HepG2 (cell line): ENCODE results near the gene LTA. TPM values are rescaled to one million over a fixed set of nuclear protein-coding genes. Genes with fewer than 3 reads are reported as not detected.

ENCODE experiments used
- AGO2 ChIP-seq: fragments of 200-400 bp; formaldehyde crosslinking; optimal IDR thresholded peaks from 2 replicates; pipeline ENCODE3; 2017; ENCODE audit warnings: mild to moderate bottlenecking, low read depth, low read length, moderate library complexity
- CBX2 ChIP-seq, 2 experiments: fragments of 200-600 bp in 1 of 2; sonication (generic); formaldehyde crosslinking in 1 of 2; IDR thresholded peaks; 2 replicates each; pipeline versions ENCODE4 v1.7.0 to v1.8.1; 2018 to 2022; ENCODE audit warnings: low read depth in 2 of 2, low read length in 1 of 2, mild to moderate bottlenecking in 1 of 2, missing genetic modification reagents in 1 of 2
- CSRNP2 ChIP-seq: sonication (generic); formaldehyde crosslinking; conservative IDR thresholded peaks from 2 replicates; pipeline ENCODE4 v1.8.0; 2022; ENCODE audit warnings: low read depth, missing genetic modification reagents
- DMTF1 ChIP-seq: sonication (generic); formaldehyde crosslinking; IDR thresholded peaks from 2 replicates; pipeline ENCODE4 v1.4.0; 2020; ENCODE audit warnings: mild to moderate bottlenecking, missing genetic modification reagents
- GMEB1 ChIP-seq: sonication (generic); formaldehyde crosslinking; IDR thresholded peaks from 2 replicates; pipeline ENCODE4 v1.5.1; 2020; ENCODE audit warnings: missing genetic modification reagents, mild to moderate bottlenecking, borderline replicate concordance
- GPBP1L1 ChIP-seq: sonication (generic); formaldehyde crosslinking; IDR thresholded peaks from 2 replicates; pipeline ENCODE4 v1.5.0; 2020; ENCODE audit warnings: mild to moderate bottlenecking, missing genetic modification reagents
- KDM2A ChIP-seq: sonication (generic); formaldehyde crosslinking; IDR thresholded peaks from 2 replicates; pipeline ENCODE4 v1.4.0; 2020; ENCODE audit warnings: low read depth, missing genetic modification reagents, borderline replicate concordance
- KDM5B ChIP-seq: sonication (generic); formaldehyde crosslinking; IDR thresholded peaks from 2 replicates; pipeline ENCODE4 v1.4.0; 2020; ENCODE audit warnings: missing genetic modification reagents, mild to moderate bottlenecking, borderline replicate concordance
- MAFF ChIP-seq: IDR thresholded peaks from 2 replicates; pipeline ENCODE4 v1.6.1; 2011; ENCODE audit warnings: low read depth, low read length, improper control_type of control experiment
- MTF2 ChIP-seq: sonication (generic); formaldehyde crosslinking; IDR thresholded peaks from 2 replicates; pipeline ENCODE4 v1.5.0; 2020; ENCODE audit warnings: missing genetic modification reagents, borderline replicate concordance
- RBAK ChIP-seq: sonication (generic); formaldehyde crosslinking; IDR thresholded peaks from 2 replicates; pipeline ENCODE4 v1.5.1; 2020; ENCODE audit warnings: mild to moderate bottlenecking, missing genetic modification reagents
- RCOR2 ChIP-seq: IDR thresholded peaks from 2 replicates; pipeline ENCODE4 v1.6.1; 2016; ENCODE audit warnings: missing biosample characterization, missing genetic modification reagents
- SIN3A ChIP-seq: IDR thresholded peaks from 2 replicates; pipeline ENCODE4 v1.6.1; 2011; ENCODE audit warnings: low read depth, mild to moderate bottlenecking, control low read depth, low read length, borderline replicate concordance
- ZMYM4 ChIP-seq: sonication (generic); formaldehyde crosslinking; IDR thresholded peaks from 2 replicates; pipeline ENCODE4 v1.8.1; 2023; ENCODE audit warnings: mild to moderate bottlenecking, missing genetic modification reagents
- ZNF180 ChIP-seq: sonication (generic); formaldehyde crosslinking; IDR thresholded peaks from 2 replicates; pipeline ENCODE4 v1.4.0; 2020; ENCODE audit warnings: low read depth, missing genetic modification reagents, borderline replicate concordance
- ZNF543 ChIP-seq: sonication (generic); formaldehyde crosslinking; IDR thresholded peaks from 2 replicates; pipeline ENCODE4 v1.4.0; 2020; ENCODE audit warnings: mild to moderate bottlenecking, missing genetic modification reagents
- ZNF674 ChIP-seq: sonication (generic); formaldehyde crosslinking; IDR thresholded peaks from 2 replicates; pipeline ENCODE4 v1.5.0; 2020; ENCODE audit warnings: low read depth, mild to moderate bottlenecking, missing genetic modification reagents
- ZNF704 ChIP-seq: sonication (generic); formaldehyde crosslinking; IDR thresholded peaks from 2 replicates; pipeline ENCODE4 v1.8.1; 2023; ENCODE audit warnings: mild to moderate bottlenecking, inconsistent platforms, moderate library complexity, missing genetic modification reagents, borderline replicate concordance
- ZNF839 ChIP-seq: sonication (generic); formaldehyde crosslinking; IDR thresholded peaks from 2 replicates; pipeline ENCODE4 v1.4.0; 2020; ENCODE audit warnings: missing genetic modification reagents, mild to moderate bottlenecking, borderline replicate concordance
- ZSCAN29 ChIP-seq: sonication (generic); formaldehyde crosslinking; conservative IDR thresholded peaks from 2 replicates; pipeline ENCODE4 v1.4.0; 2020; ENCODE audit warnings: mild to moderate bottlenecking, missing genetic modification reagents
- polyA plus RNA-seq, 8 experiments: library from polyadenylated mRNA; depleted of rRNA in 3 of 8; stranded (reverse) in 7 of 8; unstranded in 1 of 8; fragments of >200 nt; fragmentation: Illumina TruSeq in 4 of 8; extraction: Trizol in 4 of 8; gene quantifications; 2 replicates each; pipeline versions ENCODE4 v1.2.1 to v1.2.3, GENCODE V29; 2011 to 2016; ENCODE audit warnings: low read depth in 4 of 8, missing spikeins in 1 of 8, mixed read lengths in 1 of 8; ENCODE audit not compliant: insufficient read depth in 1 of 8
- total RNA-seq, 5 experiments: library from RNA; depleted of rRNA; stranded (reverse); fragments of >200 nt; fragmentation: Illumina TruSeq; extraction: Trizol; gene quantifications; 2 replicates each; pipeline ENCODE4 v1.2.3, GENCODE V29; 2016; ENCODE audit warnings: low read depth in 1 of 5

LTA gene
- total and polyA plus RNA-seq, 2 of the 13 experiments (the other 11 are each of a cell fraction or from before 2014, with no cell fraction given): 0.09 TPM; not detected in 1

GRCh38 chr6:31619805-31620585, 47.9 kb downstream of the LTA start (continued):
- TF ChIP-seq DMTF1 (CRISPR knock-in tag) (no peak), ZNF839 (CRISPR knock-in tag) (no peak), AGO2 (no peak), SIN3A (0 out of 2 replicates have a peak, but pooled peaks have one; percentile 63), ZSCAN29 (CRISPR knock-in tag) (no peak), KDM2A (CRISPR knock-in tag) (no peak), ZMYM4 (CRISPR knock-in tag) (peak; percentile 75), ZNF543 (CRISPR knock-in tag) (no peak; the same call in 1 of the 2 replicates), GMEB1 (CRISPR knock-in tag) (peak; percentile 95), MTF2 (CRISPR knock-in tag) (no peak), CBX2 (IDR thresholded peaks at IDR 0.05; ENCODE audit: low read depth, low read length) (no peak), CBX2 (CRISPR knock-in tag; IDR thresholded peaks at IDR 0.05; ENCODE audit: low read depth) (0 out of 2 replicates have a peak, but pooled peaks have one; percentile 68), MAFF (peak; percentile 30; the same call in 1 of the 2 replicates), ZNF674 (CRISPR knock-in tag) (no peak), KDM5B (no peak; the same call in 1 of the 2 replicates), RBAK (CRISPR knock-in tag) (peak; percentile 65; the same call in 1 of the 2 replicates), ZNF704 (CRISPR knock-in tag) (peak; percentile 90; the same call in 1 of the 2 replicates), GPBP1L1 (no peak), RCOR2 (CRISPR knock-in tag) (no peak), ZNF180 (CRISPR knock-in tag) (no peak), CSRNP2 (no peak)
